Stimulated activated effector memory CD8-positive, alpha-beta T cell treated with anti-CD3 and anti-CD28 coated beads, Interleukin-12 subunit alpha, Interleukin-12 subunit beta, amount 100 ng/mL, for 72 hours (primary cell): ENCODE data around the gene PPP2R3C.
A peak's percentile ranks its signal among the peaks of the same experiment; 100 is the strongest.
"Not testable (repeated sequence)": the region's sequence is repeated elsewhere in the genome, so short reads cannot be mapped to it uniquely, and the experiment has no call there.

ENCODE experiments used
- ATAC-seq: fragments of 150-1000 bp; cut with Tn5 transposase; 2 replicates; pipeline ENCODE4 v1.10.0; 2021
- DNase-seq, 2 donors: peaks; one replicate each; pipeline ENCODE4 v3.0.0; 2021 to 2022; ENCODE audit warnings: low spot score in 2 of 2
- H3K27ac Mint-ChIP-seq: one replicate; pipeline ENCODE4 v1.8.0; 2022; ENCODE audit warnings: mild to moderate bottlenecking, mixed read lengths
- H3K36me3 Mint-ChIP-seq: one replicate; pipeline ENCODE4 v1.8.0; 2022; ENCODE audit warnings: mild to moderate bottlenecking, mixed read lengths
- H3K4me1 Mint-ChIP-seq: one replicate; pipeline ENCODE4 v1.8.0; 2022; ENCODE audit warnings: mixed read lengths
- H3K4me3 Mint-ChIP-seq: one replicate; pipeline ENCODE4 v1.8.0; 2022; ENCODE audit warnings: mild to moderate bottlenecking, mixed read lengths
- H3K9me3 Mint-ChIP-seq: one replicate; pipeline ENCODE4 v1.8.0; 2022; ENCODE audit warnings: mixed read lengths

Gene PPP2R3C

GRCh38 chr14:35047976-35048513 lies 73.7 kb downstream of the PPP2R3C start:
- no peak for ATAC-seq
- H3K4me3 Mint-ChIP-seq, result peak overlapping the region; percentile 95
- H3K4me1 Mint-ChIP-seq, result peaks cover 30% of the 10 kb centered on the region
- H3K27ac Mint-ChIP-seq, result no peak overlapping the region
- H3K36me3 Mint-ChIP-seq, result peaks cover 51% of the 10 kb centered on the region
- no peak for DNase-seq
- H3K9me3 Mint-ChIP-seq, result no peaks in the 10 kb centered on the region

GRCh38 chr14:35046751-35047536 lies 74.8 kb downstream of the PPP2R3C start:
- Mint-ChIP-seq H3K36me3 (peaks cover 45% of the 10 kb centered on the region), H3K4me3 (peak overlapping the region; percentile 95), H3K4me1 (peaks cover 30% of the 10 kb centered on the region), H3K27ac (peak overlapping the region; percentile 95), H3K9me3 (no peaks in the 10 kb centered on the region)
- peak; percentile 49 for ATAC-seq
- DNase-seq, result no peak

- H3K4me3 Mint-ChIP-seq, result peak within 1 kb of the TSS; percentile 95
- peaks cover 37% of the 10 kb centered on the region for H3K36me3 Mint-ChIP-seq
- peaks cover 30% of the 10 kb centered on the region for H3K4me1 Mint-ChIP-seq
- DNase-seq (peak; percentile 89 to 96), ATAC-seq (peak; percentile 97)
- peak within 1 kb of the TSS; percentile 95 for H3K27ac Mint-ChIP-seq
- H3K9me3 Mint-ChIP-seq, result no peaks in the 10 kb centered on the region
These were observed 75.6 kb downstream of the PPP2R3C start, which contains the start of gene FAM177A1 for GRCh38 chr14:35046048-35046750. Gene FAM177A1, plus strand, starts transcription at chr14:35046272. Its CDS starts 192 bp downstream, at chr14:35046464.

- H3K9me3 Mint-ChIP-seq, result no peaks in the 10 kb centered on the region
- ATAC-seq, result no peak
- H3K4me3 Mint-ChIP-seq, result peak overlapping the region; percentile 95
- no peak for DNase-seq
- H3K27ac Mint-ChIP-seq, result peak overlapping the region; percentile 95
- peaks cover 30% of the 10 kb centered on the region for H3K4me1 Mint-ChIP-seq
- peaks cover 33% of the 10 kb centered on the region for H3K36me3 Mint-ChIP-seq
These were observed 76.1 kb downstream of the PPP2R3C start for GRCh38 chr14:35045798-35046047.

- no peaks in the 10 kb centered on the region for H3K9me3 Mint-ChIP-seq
- ATAC-seq (no peak), DNase-seq (no peak)
- H3K4me3 Mint-ChIP-seq, result peak overlapping the region; percentile 95
- H3K27ac Mint-ChIP-seq, result peak overlapping the region; percentile 95
- peaks cover 27% of the 10 kb centered on the region for H3K36me3 Mint-ChIP-seq
- H3K4me1 Mint-ChIP-seq, result peaks cover 30% of the 10 kb centered on the region
These were observed 76.6 kb downstream of the PPP2R3C start for GRCh38 chr14:35044939-35045797.

- H3K9me3 Mint-ChIP-seq, result no peaks in the 10 kb centered on the region
- peaks cover 23% of the 10 kb centered on the region for H3K4me1 Mint-ChIP-seq
- H3K36me3 Mint-ChIP-seq, result peaks cover 13% of the 10 kb centered on the region
- H3K27ac Mint-ChIP-seq, result no peak overlapping the region
- no peak for ATAC-seq
- no peak overlapping the region for H3K4me3 Mint-ChIP-seq
- no peak for DNase-seq
These were observed 78.7 kb downstream of the PPP2R3C start for GRCh38 chr14:35043046-35043445.

GRCh38 chr14:35042632-35043031 lies 79.2 kb downstream of the PPP2R3C start:
- H3K4me1 Mint-ChIP-seq, result peaks cover 19% of the 10 kb centered on the region
- H3K9me3 Mint-ChIP-seq, result no peaks in the 10 kb centered on the region
- peaks cover 13% of the 10 kb centered on the region for H3K36me3 Mint-ChIP-seq
- no peak overlapping the region for H3K27ac Mint-ChIP-seq
- H3K4me3 Mint-ChIP-seq, result no peak overlapping the region
- DNase-seq, result no peak
- no peak for ATAC-seq

GRCh38 chr14:35038312-35038711 lies 83.5 kb downstream of the PPP2R3C start:
- ATAC-seq, H3K4me1 Mint-ChIP-seq, H3K4me3 Mint-ChIP-seq, H3K36me3 Mint-ChIP-seq, H3K9me3 Mint-ChIP-seq, DNase-seq, H3K27ac Mint-ChIP-seq: not testable (repeated sequence)
